Esophagus muscularis mucosa (tissue), 4 donors: ENCODE results near the gene SYNE1.

Experiments used
- CTCF ChIP-seq, 3 experiments: fragments of 200-600 bp in 2 of 3; fragments of 450-650 bp in 1 of 3; sonication (generic) in 2 of 3; IDR thresholded peaks; one replicate each; pipeline ENCODE4 v1.5.1; 2017 to 2019; ENCODE audit warnings: antibody characterized with exemption in 3 of 3, mild to moderate bottlenecking in 2 of 3, moderate library complexity in 1 of 3
- EP300 ChIP-seq: sonication (generic); formaldehyde crosslinking; IDR thresholded peaks from one replicate; pipeline ENCODE4 v1.6.1; 2017; ENCODE audit warnings: antibody characterized with exemption
- POLR2A ChIP-seq: fragments of 450-650 bp; IDR thresholded peaks from one replicate; pipeline ENCODE4 v1.6.1; 2017; ENCODE audit warnings: antibody characterized with exemption, moderate library complexity, mild to moderate bottlenecking, low read depth
- POLR2AphosphoS5 ChIP-seq, 2 donors: sonication (generic); formaldehyde crosslinking; IDR thresholded peaks; one replicate each; pipeline ENCODE4 v1.6.1; 2017; ENCODE audit warnings: antibody characterized with exemption in 2 of 2

GRCh38 chr6:152636021-152636608, 1.0 kb downstream of the SYNE1 start:
- TF ChIP-seq POLR2A = no peak
- no peak for TF ChIP-seq CTCF (IDR thresholded peaks at IDR 0.05)
- peak; percentile 61 to 66 for TF ChIP-seq POLR2AphosphoS5 (IDR thresholded peaks at IDR 0.05)
- no peak for TF ChIP-seq EP300
